IPS DF 6.9 (cell line): ENCODE measurements around the gene MDN1.
"Not testable (repeated sequence)": the region's sequence is repeated elsewhere in the genome, so short reads cannot be mapped to it uniquely, and the experiment has no call there.

Experiments used
- DNase-seq: peaks from one replicate; pipeline ENCODE4 v3.0.0-alpha.2; 2013; ENCODE audit warnings: low read depth, low spot score
- H3K27ac ChIP-seq: one replicate; pipeline ENCODE4 v1.5.1; 2013; ENCODE audit warnings: low read length, control low read depth
- H3K27me3 ChIP-seq: 2 replicates; pipeline ENCODE4 v1.6.1; 2013; ENCODE audit warnings: mild to moderate bottlenecking, low read length; ENCODE audit not compliant: control insufficient read depth, insufficient read depth
- H3K36me3 ChIP-seq: 2 replicates; pipeline ENCODE4 v1.6.1; 2013; ENCODE audit warnings: low read length; ENCODE audit not compliant: control insufficient read depth, insufficient read depth
- H3K4me1 ChIP-seq: 2 replicates; pipeline ENCODE4 v1.6.1; 2013; ENCODE audit warnings: low read length; ENCODE audit not compliant: control insufficient read depth, insufficient read depth
- H3K4me3 ChIP-seq: 2 replicates; pipeline ENCODE4 v1.5.1; 2013; ENCODE audit warnings: mild to moderate bottlenecking, low read length
- H3K9me3 ChIP-seq: 2 replicates; pipeline ENCODE4 v1.6.1; 2013; ENCODE audit warnings: low read length, inconsistent platforms; ENCODE audit not compliant: control insufficient read depth, insufficient read depth
- WGBS: extraction: QIAGEN DNeasy Blood & Tissue Kit; methylation state at CpG from one replicate; pipeline ENCODE4 v1.1.7; 2013; ENCODE audit warnings: mixed read lengths, missing lambda C conversion rate; ENCODE audit not compliant: insufficient read length, insufficient coverage; 5-methylcytosine and 5-hydroxymethylcytosine counted together

The MDN1 gene

DNA sequence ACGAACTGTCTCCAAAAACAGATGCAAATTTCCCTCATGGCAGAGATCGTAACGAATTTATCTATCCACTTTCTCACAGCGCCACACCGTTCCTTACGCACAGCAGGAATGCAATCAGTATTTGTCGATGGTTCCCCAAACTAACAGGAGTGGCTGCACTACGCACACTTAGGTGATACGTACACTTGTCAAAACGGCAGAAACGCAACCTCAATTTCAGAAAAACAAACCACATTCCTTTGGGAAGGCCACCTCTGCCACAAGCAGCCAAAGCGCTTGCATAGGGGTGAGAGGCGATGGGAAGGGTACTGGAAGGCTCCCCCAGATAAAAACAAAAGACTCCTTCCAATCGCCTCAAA is 638 bp downstream of the MDN1 start:
- Histone ChIP-seq H3K4me3 (peak overlapping the region; percentile 77), H3K27me3 (no peaks in the 10 kb centered on the region), H3K4me1 (peaks cover 5% of the 10 kb centered on the region), H3K27ac (no peak overlapping the region), H3K9me3 (no peaks in the 10 kb centered on the region), H3K36me3 (no peaks in the 10 kb centered on the region)
- DNase-seq: no peak
- WGBS: no CpG with 5 or more reads among the region's 14 CpGs

GRCh38 chr6:89817481-89817880 is 2.1 kb downstream of the MDN1 start:
- peaks cover 5% of the 10 kb centered on the region for H3K4me1 ChIP-seq
- peak overlapping the region; percentile 77; the same call in 1 of the 2 replicates for H3K4me3 ChIP-seq
- H3K27me3 ChIP-seq: no peaks in the 10 kb centered on the region
- peak; percentile 84 for DNase-seq
- H3K36me3 ChIP-seq: no peaks in the 10 kb centered on the region
- no peaks in the 10 kb centered on the region for H3K9me3 ChIP-seq
- H3K27ac ChIP-seq: no peak overlapping the region
- no CpG with 5 or more reads among the region's 3 CpGs for WGBS

DNA sequence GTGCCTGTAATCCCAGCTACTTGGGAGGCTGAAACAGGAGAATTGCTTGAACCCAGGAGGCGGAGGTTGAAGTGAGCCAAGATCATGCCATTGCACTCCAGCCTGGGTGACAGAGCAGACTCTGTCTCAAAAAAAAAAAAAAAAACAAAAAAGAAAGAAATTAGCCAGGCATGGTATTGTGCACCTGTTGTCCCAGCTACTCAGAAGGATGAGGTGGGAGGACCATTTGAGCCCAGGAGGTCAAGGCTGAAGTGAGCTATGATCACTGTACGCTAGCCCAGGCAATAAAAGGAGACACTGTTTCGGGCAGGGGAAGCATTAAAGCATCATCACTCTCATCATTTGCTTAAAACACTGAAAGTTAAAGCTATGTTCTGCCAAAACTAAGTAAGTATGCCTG is 6.2 kb downstream of the MDN1 start:
- not testable (repeated sequence) for H3K9me3 ChIP-seq, H3K27ac ChIP-seq, H3K4me3 ChIP-seq, H3K4me1 ChIP-seq, DNase-seq, H3K27me3 ChIP-seq, H3K36me3 ChIP-seq
- WGBS: no CpG with 5 or more reads among the region's 3 CpGs

DNA sequence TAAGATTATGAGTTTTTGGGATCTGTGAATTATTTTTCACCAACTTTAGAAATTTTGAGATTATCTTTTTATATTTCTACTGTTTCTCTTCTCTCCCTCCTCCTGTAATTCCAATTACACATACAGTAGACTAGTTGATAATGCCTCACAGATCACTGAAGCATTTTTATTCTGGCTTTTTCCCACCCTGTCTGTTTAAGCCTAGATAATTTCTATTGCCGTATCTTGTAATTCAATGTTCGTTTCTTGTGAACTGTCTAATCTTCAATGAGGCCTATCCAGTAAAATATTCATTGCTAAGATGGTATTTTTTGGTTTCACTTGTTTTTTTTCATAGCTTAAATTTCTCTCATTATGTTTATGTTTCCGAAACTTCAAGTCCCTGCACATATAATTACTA is 12.0 kb downstream of the MDN1 start:
- Histone ChIP-seq H3K27ac (no peak overlapping the region), H3K9me3 (no peaks in the 10 kb centered on the region), H3K4me1 (0 out of 2 replicates have a peak, but pooled peaks cover 2% of the 10 kb centered on the region), H3K27me3 (no peaks in the 10 kb centered on the region), H3K4me3 (no peak overlapping the region), H3K36me3 (no peaks in the 10 kb centered on the region; the same call in 1 of the 2 replicates)
- WGBS: no CpG with 5 or more reads among the region's 3 CpGs
- DNase-seq: no peak

- Histone ChIP-seq H3K9me3 (no peaks in the 10 kb centered on the region), H3K27me3 (no peaks in the 10 kb centered on the region), H3K27ac (no peak overlapping the region), H3K4me1 (0 out of 2 replicates have a peak, but pooled peaks cover 2% of the 10 kb centered on the region), H3K4me3 (no peak overlapping the region), H3K36me3 (no peaks in the 10 kb centered on the region; the same call in 1 of the 2 replicates)
- WGBS: no CpG with 5 or more reads among the region's 6 CpGs
- DNase-seq: no peak
Measured at GRCh38 chr6:89805814-89806371, 13.7 kb downstream of the MDN1 start.

DNA sequence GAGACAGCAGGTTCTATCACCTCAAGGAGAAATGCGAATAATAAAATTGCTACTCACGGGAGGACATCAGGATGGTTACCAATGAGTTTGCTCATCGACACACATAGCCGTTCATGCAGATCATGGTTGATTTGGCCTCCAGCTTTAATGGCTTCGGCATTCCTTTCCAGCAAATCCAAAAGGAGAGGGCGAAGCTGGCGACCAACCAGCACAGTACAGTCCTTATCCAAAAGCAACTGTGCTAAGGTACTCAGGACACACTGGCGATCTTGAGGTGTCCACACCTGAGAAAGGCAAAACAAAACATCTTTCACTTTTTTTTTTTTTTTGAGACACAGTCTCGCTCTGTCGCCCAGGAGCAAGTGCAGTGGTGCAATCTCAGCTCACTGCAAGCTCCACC is 16.3 kb downstream of the MDN1 start:
- Histone ChIP-seq H3K36me3 (no peaks in the 10 kb centered on the region; the same call in 1 of the 2 replicates), H3K4me3 (no peak overlapping the region), H3K9me3 (no peaks in the 10 kb centered on the region), H3K27me3 (no peaks in the 10 kb centered on the region), H3K4me1 (no peaks in the 10 kb centered on the region), H3K27ac (no peak overlapping the region)
- no peak for DNase-seq
- WGBS: no CpG with 5 or more reads among the region's 10 CpGs

- H3K9me3 ChIP-seq: no peaks in the 10 kb centered on the region
- no peak for DNase-seq
- no peaks in the 10 kb centered on the region for H3K4me1 ChIP-seq
- no peak overlapping the region for H3K27ac ChIP-seq
- no peak overlapping the region for H3K4me3 ChIP-seq
- no peaks in the 10 kb centered on the region; the same call in 1 of the 2 replicates for H3K36me3 ChIP-seq
- no CpG with 5 or more reads among the region's 2 CpGs for WGBS
- no peaks in the 10 kb centered on the region for H3K27me3 ChIP-seq
Measured at GRCh38 chr6:89799756-89800155, 19.8 kb downstream of the MDN1 start.

DNA sequence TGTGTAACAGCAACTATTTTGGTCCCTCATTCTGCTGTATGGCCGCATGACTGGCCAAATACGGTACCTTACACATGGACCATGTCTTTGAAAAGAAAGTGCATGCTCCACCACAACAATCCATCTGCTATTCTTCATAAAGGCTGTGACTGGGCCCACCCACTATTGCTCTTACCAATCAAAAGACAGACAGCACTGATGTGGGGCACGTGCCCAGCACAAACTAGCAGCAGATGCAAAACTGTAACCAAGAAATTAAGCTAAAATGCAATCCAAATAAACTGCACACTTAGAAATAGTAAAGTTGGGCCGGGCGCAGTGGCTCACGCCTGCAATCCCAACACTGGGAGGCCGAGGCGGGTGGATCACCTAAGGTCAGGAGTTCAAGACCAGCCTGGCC is 20.5 kb downstream of the MDN1 start:
- H3K4me1 ChIP-seq: no peaks in the 10 kb centered on the region
- H3K27ac ChIP-seq: no peak overlapping the region
- no peaks in the 10 kb centered on the region for H3K9me3 ChIP-seq
- no CpG with 5 or more reads among the region's 8 CpGs for WGBS
- DNase-seq: no peak
- no peak overlapping the region for H3K4me3 ChIP-seq
- no peaks in the 10 kb centered on the region for H3K27me3 ChIP-seq
- H3K36me3 ChIP-seq: no peaks in the 10 kb centered on the region; the same call in 1 of the 2 replicates

DNA sequence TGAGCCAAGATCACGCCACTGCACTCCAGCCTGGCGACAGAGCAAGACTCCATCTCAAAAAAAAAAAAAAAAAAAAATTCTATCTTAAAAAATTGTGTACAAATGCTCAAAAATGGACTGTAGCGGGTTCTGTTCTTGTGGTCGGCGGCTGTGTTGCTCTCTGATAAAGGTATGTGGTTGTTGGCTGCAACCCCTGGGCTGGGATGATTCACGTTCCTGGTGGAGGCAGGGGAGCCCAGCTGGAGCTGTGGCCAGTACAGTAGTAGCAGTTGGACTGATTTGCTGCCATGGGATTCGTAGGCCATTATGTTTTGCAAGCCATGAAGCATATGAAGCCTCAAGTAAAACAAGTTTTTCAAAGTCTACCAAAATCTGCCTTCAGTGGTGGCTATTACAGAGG is 22.3 kb downstream of the MDN1 start:
- Histone ChIP-seq H3K36me3 (peaks cover 4% of the 10 kb centered on the region; the same call in 1 of the 2 replicates), H3K4me3 (no peak overlapping the region), H3K27ac (no peak overlapping the region), H3K27me3 (no peaks in the 10 kb centered on the region), H3K9me3 (no peaks in the 10 kb centered on the region), H3K4me1 (no peaks in the 10 kb centered on the region)
- WGBS: no CpG with 5 or more reads among the region's 7 CpGs
- DNase-seq: no peak

- no peaks in the 10 kb centered on the region for H3K27me3 ChIP-seq
- no peak overlapping the region for H3K27ac ChIP-seq
- H3K9me3 ChIP-seq: no peaks in the 10 kb centered on the region
- H3K4me1 ChIP-seq: no peaks in the 10 kb centered on the region
- no CpG with 5 or more reads among the region's 6 CpGs for WGBS
- no peak for DNase-seq
- no peak overlapping the region for H3K4me3 ChIP-seq
- peaks cover 15% of the 10 kb centered on the region; the same call in 1 of the 2 replicates for H3K36me3 ChIP-seq
Measured at GRCh38 chr6:89794324-89794723, 25.3 kb downstream of the MDN1 start.

DNA sequence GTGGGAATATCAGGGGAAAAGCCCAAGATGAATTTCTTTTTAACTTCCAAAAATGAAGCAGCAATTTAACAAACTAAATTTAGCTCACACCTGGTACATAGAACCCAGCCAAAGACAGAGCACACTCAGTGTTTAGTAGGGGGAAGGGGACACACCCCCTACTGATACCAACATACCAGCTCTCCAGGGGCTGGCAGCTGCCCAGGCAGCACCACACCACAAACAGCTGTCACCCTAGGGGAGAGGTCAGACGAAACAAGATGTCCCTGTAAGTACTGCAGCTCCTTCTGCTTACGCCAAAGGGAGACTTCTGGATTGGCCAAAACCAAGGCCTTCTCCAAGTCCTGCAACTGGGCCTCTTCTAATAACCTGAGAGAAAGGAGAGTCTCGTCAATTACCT is 26.0 kb downstream of the MDN1 start:
- no peak for DNase-seq
- H3K4me1 ChIP-seq: no peaks in the 10 kb centered on the region
- H3K27me3 ChIP-seq: no peaks in the 10 kb centered on the region
- WGBS: no CpG with 5 or more reads among the region's 3 CpGs
- H3K36me3 ChIP-seq: peaks cover 18% of the 10 kb centered on the region; the same call in 1 of the 2 replicates
- H3K4me3 ChIP-seq: no peak overlapping the region
- H3K27ac ChIP-seq: no peak overlapping the region
- no peaks in the 10 kb centered on the region for H3K9me3 ChIP-seq
